ENCODE measurements around the gene ANKRD13A. TPM values are rescaled to one million over a fixed set of nuclear protein-coding genes. Genes with fewer than 3 reads are reported as not detected.

The ANKRD13A gene
- total and polyA plus RNA-seq, 2 of the 13 experiments (the other 11 are each of a cell fraction or from before 2014, with no cell fraction given): 34.1 to 41.6 TPM

- H3K4me1 ChIP-seq (ENCODE audit: insufficient read depth, low read length): peaks cover 45% of the 10 kb centered on the region
- CTCF ChIA-PET (ENCODE audit: low intra/inter-chr PET ratio, low total read pairs): no interaction called here
- H4K20me1 ChIP-seq (ENCODE audit: insufficient read depth, low read length): peaks cover 4% of the 10 kb centered on the region; the same call in 1 of the 2 replicates
- FAIRE-seq: no peak
- no peak for ATAC-seq
- H3K4me2 ChIP-seq (ENCODE audit: low read depth, low read length): peak overlapping the region; percentile 92
- H2AFZ ChIP-seq (ENCODE audit: low read length): no peak overlapping the region
- BruUV-seq (replicated peaks): TSS peak; percentile 61
- no peaks in the 10 kb centered on the region; a peak in 1 of 5 replicates for H3K36me3 ChIP-seq (replicated peaks in 1 of 2; ENCODE audit: control insufficient read depth in 1 of 2, insufficient read depth in 2 of 2, low read length in 2 of 2)
- intact Hi-C loops (cut with micrococcal nuclease; ENCODE audit: unreplicated experiment) (loop anchor here (1.0 to 5.0 kb wide), 2 partner anchors 39 to 53 kb away; no protein-coding TSS in a partner anchor), in situ Hi-C loops (cut with HindIII; ENCODE audit: extremely low pct_ligation_motif_present, low pct_unique_long_range_greater_than_20kb) (no loop called here)
- peaks cover 25% of the 10 kb centered on the region for H3K79me2 ChIP-seq (ENCODE audit: insufficient read depth, low read length)
- DNase-seq (ENCODE audit: low spot score): no peak
- H3K9ac ChIP-seq (ENCODE audit: insufficient read depth, low read depth, low read length): peak overlapping the region; percentile 99
- peak overlapping the region; percentile 88 to 92 (median 92) for H3K4me3 ChIP-seq (replicated peaks in 1 of 3; ENCODE audit: insufficient read depth in 1 of 3, low read depth in 2 of 3, low read length in 3 of 3)
- no peaks in the 10 kb centered on the region for H3K9me3 ChIP-seq (ENCODE audit: low read length)
- H3K27ac ChIP-seq (ENCODE audit: extremely low read length, insufficient read depth, low read length): peak overlapping the region; percentile 99
- H3K27me3 ChIP-seq (ENCODE audit: control insufficient read depth in 1 of 2, insufficient read depth in 2 of 2, low read length in 2 of 2): no peaks in the 10 kb centered on the region; a peak in 1 of 5 replicates
- POLR2A ChIA-PET: interaction anchor here (1.0 to 2.6 kb wide), 7 partner anchors 11 to 80 kb away, joined by 3 to 12 read pairs (median 4); no protein-coding TSS in a partner anchor
- 12% methylated on average over 14 of the region's 17 CpGs for WGBS (ENCODE audit: low lambda C conversion rate)
- TF ChIP-seq ARID2 (CRISPR knock-in tag; IDR thresholded peaks at IDR 0.05; ENCODE audit: borderline replicate concordance): peak; percentile 62; the same call in 1 of the 2 replicates
- TF ChIP-seq CEBPZ (IDR thresholded peaks at IDR 0.05; ENCODE audit: low read length): no peak
- 0 out of 2 replicates have a peak, but pooled peaks have one; percentile 19 for TF ChIP-seq RCOR2 (CRISPR knock-in tag; IDR thresholded peaks at IDR 0.05)
- no peak for TF ChIP-seq ZNF512B (CRISPR knock-in tag; IDR thresholded peaks at IDR 0.05; ENCODE audit: borderline replicate concordance)
- TF ChIP-seq REPIN1 (CRISPR knock-in tag; IDR thresholded peaks at IDR 0.05; ENCODE audit: borderline replicate concordance, low read depth): peak; percentile 79; the same call in 1 of the 2 replicates
- no peak for TF ChIP-seq TBL1XR1 (IDR thresholded peaks at IDR 0.05; ENCODE audit: borderline replicate concordance, low read length, partially characterized antibody)
- TF ChIP-seq KDM6A (CRISPR knock-in tag; IDR thresholded peaks at IDR 0.05; ENCODE audit: low read depth): no peak
- no peak for TF ChIP-seq FOXK2 (IDR thresholded peaks at IDR 0.05)
- TF ChIP-seq ZBTB34 (CRISPR knock-in tag; IDR thresholded peaks at IDR 0.05): no peak
- no peak for TF ChIP-seq MAF1 (CRISPR knock-in tag; IDR thresholded peaks at IDR 0.05; ENCODE audit: borderline replicate concordance)
- TF ChIP-seq, protein P1, sequence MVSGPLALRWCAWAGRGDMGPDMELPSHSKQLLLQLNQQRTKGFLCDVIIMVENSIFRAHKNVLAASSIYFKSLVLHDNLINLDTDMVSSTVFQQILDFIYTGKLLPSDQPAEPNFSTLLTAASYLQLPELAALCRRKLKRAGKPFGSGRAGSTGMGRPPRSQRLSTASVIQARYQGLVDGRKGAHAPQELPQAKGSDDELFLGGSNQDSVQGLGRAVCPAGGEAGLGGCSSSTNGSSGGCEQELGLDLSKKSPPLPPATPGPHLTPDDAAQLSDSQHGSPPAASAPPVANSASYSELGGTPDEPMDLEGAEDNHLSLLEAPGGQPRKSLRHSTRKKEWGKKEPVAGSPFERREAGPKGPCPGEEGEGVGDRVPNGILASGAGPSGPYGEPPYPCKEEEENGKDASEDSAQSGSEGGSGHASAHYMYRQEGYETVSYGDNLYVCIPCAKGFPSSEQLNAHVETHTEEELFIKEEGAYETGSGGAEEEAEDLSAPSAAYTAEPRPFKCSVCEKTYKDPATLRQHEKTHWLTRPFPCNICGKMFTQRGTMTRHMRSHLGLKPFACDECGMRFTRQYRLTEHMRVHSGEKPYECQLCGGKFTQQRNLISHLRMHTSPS (CRISPR knock-in tag; IDR thresholded peaks at IDR 0.05; ENCODE audit: low read depth): no peak
- TF ChIP-seq KMT2B (CRISPR knock-in tag; IDR thresholded peaks at IDR 0.05): 0 out of 2 replicates have a peak, but pooled peaks have one; percentile 43
- TF ChIP-seq HOXA7 (CRISPR knock-in tag; IDR thresholded peaks at IDR 0.05): no peak
- TF ChIP-seq NFYB (CRISPR knock-in tag; IDR thresholded peaks at IDR 0.05): no peak
- TF ChIP-seq ZNF772 (CRISPR knock-in tag; IDR thresholded peaks at IDR 0.05): 0 out of 2 replicates have a peak, but pooled peaks have one; percentile 37
- TF ChIP-seq POLR2A (IDR thresholded peaks at IDR 0.05; ENCODE audit: insufficient read depth in 1 of 2, low read depth in 2 of 2, low read length in 2 of 2): no peak
Measured at GRCh38 chr12:109999983-110000505, 814 bp downstream of the ANKRD13A start.

All from HepG2 (cell line).